ENCODE measurements around the gene DAP.
"Not testable (repeated sequence)": the region's sequence is repeated elsewhere in the genome, so short reads cannot be mapped to it uniquely, and the experiment has no call there.

Gene DAP

GRCh38 chr5:10653043-10653442 lies 108.0 kb downstream of the DAP start:
- no peak for DNase-seq

- DNase-seq: no peak
Observed at GRCh38 chr5:10652606-10653005, 108.4 kb downstream of the DAP start.

DNA sequence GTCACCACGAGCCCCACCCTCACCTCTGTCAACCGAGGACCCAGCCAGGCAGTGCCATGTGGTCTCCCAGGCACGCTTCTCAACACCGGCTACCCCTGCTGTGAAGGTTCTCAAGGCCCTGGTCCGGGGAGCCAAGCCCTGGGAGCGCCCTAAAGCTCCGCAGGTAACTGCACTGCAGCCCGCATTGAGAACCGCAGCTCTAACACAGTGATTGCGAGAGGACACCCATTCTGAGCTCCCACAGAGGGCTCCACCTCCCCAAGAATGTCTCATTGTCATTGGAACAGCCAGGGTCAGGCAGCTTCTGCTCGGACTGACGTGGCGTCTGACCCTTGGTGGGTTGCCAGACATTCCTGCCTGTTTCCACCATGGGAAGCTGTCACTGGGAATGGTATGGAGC lies 108.9 kb downstream of the DAP start:
- DNase-seq: no peak

GRCh38 chr5:10649666-10650380 lies 111.2 kb downstream of the DAP start:
- DNase-seq: no peak

DNA sequence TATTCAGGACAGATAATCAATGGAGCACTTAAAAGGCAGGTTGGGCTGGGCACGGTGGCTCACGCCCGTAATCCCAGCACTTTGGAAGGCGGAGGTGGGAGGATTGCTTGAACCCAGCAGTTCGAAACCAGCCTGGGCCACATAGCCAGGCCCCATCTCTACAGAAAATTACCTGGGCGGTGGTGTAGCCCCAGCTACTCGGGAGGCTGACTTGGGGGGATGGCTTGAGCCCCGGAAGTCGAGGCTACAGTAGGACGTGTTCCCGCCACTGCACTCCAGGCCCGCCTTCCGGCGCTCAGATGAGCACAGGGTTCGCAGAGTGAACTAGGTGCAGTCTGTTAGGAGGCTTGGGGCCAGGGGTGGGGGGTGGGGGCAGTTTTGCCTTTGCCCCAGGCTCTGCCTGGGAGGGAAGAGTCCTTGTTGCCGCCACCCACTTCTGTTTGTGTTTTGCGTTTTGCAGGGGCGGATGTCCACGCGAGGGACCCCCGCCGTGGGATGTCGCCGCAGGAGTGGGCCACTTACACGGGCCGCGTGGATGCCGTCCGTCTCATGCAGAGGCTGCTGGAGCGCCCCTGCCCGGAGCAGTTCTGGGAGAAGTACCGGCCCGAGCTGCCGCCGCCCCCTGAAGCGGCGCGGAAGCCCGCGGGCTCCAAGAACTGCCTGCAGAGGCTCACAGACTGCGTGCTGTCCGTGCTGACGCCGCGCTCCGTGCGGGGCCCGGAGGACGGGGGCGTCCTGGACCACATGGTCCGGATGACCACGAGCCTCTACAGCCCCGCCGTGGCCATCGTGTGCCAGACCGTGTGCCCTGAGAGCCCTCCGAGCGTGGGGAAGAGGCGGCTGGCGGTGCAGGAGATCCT lies 112.0 kb downstream of the DAP start:
- DNase-seq: no peak

GRCh38 chr5:10647640-10648039 lies 113.4 kb downstream of the DAP start:
- DNase-seq: no peak

DNA sequence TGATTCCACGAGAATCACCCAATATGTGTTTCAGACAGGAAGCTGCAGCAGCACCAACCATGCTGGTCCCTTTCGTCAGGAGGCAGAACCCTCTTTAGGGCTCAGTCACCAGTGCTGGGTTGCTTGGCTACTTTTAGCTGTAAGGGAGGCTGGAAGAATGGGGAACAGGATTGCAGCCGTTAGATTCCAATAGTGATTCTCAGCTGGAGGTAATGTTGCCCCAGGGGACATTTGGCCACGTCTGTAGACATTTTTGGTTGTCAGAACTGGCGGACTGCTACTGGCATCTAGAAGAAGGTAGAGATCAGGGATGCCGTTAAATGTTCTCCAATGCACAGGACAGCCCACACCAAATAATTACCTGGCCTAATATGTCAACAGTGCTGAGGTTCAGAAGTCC lies 115.4 kb downstream of the DAP start:
- DNase-seq: no peak

DNA sequence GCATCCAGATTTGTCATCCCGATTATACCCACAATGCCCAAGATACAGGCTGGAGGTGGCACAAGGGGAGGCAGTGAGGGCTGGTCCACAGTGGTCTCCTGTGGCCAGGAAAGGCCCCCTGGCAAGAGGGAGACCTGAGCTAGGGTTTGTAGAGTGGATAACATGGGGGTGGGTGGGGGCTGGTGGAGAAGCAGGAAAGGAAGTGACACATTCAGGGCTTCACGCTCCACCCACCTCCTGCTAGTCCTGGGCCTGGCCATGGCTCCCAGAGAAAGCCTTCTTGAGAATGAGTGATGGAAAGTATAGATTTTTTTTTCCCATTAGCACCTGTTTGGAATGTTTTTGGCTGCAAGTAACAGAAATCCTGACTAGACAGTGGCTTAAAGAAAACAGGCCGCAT lies 115.9 kb downstream of the DAP start:
- DNase-seq: no peak

GRCh38 chr5:10644192-10644591 lies 116.8 kb downstream of the DAP start:
- no peak for DNase-seq

DNA sequence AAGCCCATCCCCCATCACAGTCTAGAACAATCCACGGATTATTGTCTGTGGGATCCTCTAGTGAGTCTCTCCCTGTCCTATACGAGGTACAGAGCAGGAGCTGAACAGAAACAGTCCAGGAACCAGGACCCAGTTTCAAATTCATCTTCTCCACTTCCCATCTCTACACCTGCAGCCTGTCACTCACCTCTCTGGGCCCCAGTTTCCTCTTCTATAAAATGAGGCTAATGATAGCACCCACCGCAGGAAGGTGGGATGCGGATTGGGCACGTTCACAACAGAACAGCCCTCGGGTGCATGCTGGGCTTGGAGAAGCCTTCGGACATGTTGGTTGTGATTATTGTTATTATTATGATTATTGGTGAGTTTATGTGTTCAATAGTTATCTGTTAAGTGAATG lies 118.7 kb downstream of the DAP start:
- DNase-seq: no peak

GRCh38 chr5:10639846-10640368 lies 121.1 kb downstream of the DAP start:
- no peak for DNase-seq

- not testable (repeated sequence) for DNase-seq
Observed at GRCh38 chr5:10638723-10639122, 122.3 kb downstream of the DAP start.

DNA sequence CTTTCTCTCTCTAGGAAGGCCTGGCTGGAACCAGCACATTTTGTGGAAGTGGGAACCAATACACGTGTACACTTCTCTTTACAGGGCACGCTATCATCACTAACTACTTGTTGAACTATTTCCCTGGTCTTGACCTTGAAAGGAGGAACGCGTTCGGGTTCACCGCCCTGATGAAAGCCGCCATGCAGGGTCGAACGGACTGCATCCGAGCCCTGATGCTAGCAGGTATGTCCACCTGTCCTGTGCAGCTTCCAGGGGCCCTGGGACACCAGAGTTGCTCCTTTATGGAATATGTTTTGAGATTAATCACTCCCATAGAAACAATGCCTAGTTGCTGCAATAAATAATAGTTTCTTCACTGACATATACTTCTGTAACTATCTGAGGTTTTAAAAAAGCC lies 123.1 kb downstream of the DAP start:
- no peak for DNase-seq

GRCh38 chr5:10636363-10637142 lies 124.5 kb downstream of the DAP start:
- no peak for DNase-seq

DNA sequence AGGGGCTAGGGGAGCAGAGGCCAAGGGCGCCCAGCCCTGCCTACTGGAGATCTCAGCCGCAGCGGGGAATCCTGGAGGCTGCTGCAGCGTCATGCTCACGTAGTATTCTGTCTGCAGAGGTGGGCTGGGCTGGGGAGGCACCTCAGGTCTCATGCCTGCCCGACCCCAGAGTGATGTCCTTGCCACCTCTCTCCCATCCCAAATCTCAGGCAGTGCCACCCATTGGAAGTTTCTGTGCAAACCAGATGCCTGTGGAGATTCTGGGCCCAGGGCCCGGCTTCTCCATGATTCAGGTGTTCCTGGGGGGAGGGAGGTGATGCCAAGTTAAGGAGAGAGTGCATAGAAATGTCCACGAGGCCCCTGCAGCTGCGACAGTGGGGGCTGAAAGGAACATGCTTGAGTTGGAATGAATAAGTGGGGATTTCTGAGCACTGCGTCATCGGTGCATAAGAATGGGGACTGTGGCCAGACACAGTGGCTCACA lies 125.1 kb downstream of the DAP start:
- DNase-seq: no peak

GRCh38 chr5:10635257-10635866 lies 125.7 kb downstream of the DAP start:
- peak in 2 of 5 experiments; percentile 64 to 93 for DNase-seq

GRCh38 chr5:10634562-10634961 lies 126.5 kb downstream of the DAP start:
- no peak for DNase-seq

DNA sequence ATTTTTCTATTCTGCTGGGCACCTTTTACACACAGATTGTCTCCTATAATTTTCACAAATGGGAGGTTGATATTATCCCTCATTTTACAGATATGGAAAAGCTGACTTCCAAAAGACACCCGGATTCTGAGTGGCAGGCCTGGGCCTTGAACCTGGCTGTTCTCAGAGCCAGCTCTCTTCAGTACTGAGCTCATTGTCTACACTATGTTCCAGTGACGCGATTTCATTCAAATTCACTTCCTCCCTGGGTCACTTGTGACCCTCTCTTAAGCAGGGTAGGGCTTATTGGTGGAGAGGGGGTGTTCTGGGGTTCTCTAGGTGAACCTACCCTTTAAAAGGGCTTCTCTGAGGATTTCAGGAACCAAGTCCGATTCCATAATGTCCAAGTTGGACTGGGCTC lies 127.0 kb downstream of the DAP start:
- DNase-seq: peak in 1 of 5 experiments; percentile 38

- peak in 2 of 5 experiments; percentile 32 to 72 for DNase-seq
Observed at GRCh38 chr5:10633271-10634049, 127.6 kb downstream of the DAP start.

DNA sequence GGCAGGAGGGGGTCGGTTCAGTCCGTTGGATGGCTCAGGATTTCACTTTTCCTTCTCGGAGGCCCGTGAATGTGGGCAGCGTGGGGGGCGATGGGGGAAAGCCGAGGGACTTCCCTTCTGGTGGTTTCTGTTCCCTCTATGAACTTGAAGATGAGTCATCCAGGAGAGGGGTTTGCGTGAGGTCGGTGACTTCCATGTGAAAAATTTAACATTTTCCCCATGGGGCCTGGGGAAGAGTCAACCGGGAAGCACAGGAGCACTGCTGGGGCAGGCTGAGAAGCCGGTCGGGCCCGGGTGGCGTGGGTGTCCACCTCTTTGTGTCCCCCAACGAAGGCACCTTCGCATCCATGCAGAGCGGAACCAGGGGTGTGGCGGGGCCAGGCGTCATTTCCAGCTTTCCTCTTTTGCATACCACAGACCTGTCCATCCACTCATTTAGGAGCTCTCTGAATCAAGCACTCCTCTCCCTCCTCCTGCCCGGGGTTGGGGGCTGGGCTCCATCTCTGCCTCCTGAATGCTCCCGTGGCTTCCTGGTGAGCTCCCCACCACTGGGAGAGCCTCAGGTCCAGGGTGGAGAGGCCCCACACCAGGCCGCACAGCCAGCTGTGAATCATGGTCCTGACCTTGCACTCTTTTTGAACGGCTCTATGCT lies 128.8 kb downstream of the DAP start:
- DNase-seq: peak in 2 of 5 experiments; percentile 40 to 54
